ENCODE data around the gene CPAMD8.

The CPAMD8 gene

DNA sequence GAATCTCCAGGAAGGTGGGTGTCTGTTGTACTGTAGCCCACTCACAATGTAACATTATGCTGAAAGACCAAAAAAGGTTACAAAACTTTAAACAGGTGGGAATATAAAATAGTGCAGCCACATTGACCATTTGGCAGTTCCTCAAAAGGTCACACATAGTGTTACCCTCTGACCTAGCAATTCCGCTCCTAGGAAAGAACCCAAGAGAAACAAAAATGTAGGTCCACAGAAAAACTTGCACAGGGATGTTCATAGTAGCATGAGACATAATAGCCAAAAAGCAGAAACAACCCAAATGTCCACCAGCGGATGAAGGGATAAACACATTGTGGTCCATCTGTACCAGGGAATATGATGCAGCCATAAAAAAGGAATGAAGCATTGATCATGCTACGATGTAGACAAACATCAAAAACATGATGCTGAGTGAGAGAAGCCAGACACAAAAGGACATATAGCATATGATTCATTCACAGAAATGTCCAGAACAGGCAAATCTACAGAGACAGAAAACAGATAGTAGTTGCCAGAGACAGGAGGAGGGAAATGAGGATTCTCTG is 27.9 kb downstream of the CPAMD8 start:
- TF ChIP-seq GATA3 (IDR thresholded peaks at IDR 0.05; ENCODE audit: low read depth, low read length) (no peak), GATA2 (IDR thresholded peaks at IDR 0.05; ENCODE audit: low read depth, low read length) (no peak)

DNA sequence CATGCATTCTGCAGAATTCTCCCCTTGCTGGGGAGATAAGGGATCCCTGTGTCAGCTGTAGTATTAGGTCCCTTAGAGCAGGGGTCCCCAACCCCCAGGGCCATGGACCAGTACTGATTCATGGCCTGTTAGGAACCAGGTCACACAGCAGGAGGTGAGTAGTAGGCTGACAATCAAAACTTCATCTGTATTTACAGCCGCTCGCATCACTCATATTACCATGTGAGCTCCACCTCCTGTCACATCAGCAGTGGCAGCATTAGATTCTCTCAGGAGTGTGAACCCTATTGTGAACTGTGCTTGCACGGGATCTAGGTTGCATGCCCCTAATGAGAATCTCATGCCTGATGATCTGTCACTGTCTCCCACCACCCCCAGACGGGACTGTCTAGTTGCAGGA is 37.9 kb downstream of the CPAMD8 start:
- TF ChIP-seq GATA2 (IDR thresholded peaks at IDR 0.05; ENCODE audit: low read depth, low read length) (no peak), GATA3 (IDR thresholded peaks at IDR 0.05; ENCODE audit: low read depth, low read length) (no peak)

DNA sequence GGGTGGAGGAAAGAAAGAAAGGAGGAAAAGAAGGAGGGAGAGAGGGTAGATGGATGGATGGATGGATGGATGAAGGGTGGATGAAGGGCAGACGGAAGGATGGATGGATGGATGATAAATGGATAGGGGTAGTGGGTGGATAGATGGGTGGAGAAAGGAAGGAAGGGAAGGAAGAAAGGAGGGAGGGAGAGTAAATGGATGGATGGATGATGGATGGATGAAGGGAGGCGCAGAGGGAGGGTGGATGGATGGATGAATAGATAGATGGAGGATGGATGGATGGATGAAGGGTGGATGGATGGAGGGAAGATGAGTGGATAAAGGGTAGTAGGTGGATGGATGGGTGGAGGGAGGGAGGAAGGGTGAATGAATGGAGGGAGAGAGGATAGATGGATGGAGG is 41.2 kb downstream of the CPAMD8 start:
- TF ChIP-seq GATA3 (IDR thresholded peaks at IDR 0.05; ENCODE audit: low read depth, low read length): no peak
- TF ChIP-seq GATA2 (IDR thresholded peaks at IDR 0.05; ENCODE audit: low read depth, low read length): no peak

DNA sequence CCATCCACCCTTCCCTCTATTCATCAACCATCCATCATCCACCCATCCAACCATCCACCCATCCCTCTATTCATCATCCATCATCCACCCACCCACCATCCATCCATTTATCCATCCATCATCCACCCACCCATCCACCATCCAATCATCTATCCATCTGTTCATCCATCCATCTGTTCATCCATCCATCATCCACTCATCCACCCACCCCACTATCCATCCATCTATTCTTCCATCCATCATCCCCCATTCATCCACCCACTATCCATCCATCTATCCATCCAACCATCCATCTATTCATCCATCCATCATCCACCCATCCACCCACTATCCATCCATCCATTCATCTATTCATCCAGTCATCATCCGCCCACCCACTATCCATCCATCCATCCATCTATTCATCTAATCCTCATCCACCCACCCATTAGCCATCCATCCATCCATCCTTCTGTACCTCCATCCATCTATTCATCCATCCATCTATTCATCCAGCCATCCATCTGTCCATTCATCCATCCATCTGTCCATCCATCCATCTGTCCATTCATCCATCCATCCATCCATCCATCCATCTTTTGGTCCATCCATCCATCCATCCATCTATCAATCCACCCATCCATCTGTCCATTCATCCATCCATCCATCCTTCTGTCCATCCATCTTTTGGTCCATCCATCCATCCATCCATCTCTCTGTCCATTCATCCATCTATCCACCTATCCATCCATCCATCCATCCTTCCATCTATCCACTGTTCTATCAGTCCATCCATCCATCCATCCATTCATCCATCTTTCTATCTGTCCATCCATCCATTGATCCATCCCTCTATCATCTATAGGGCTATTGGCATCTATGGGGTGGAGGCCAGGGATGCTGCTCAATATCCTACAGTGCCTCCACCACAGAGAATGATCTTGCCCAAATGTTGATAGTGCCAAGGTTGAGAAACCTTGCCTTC is 47.5 kb downstream of the CPAMD8 start:
- TF ChIP-seq GATA2 (IDR thresholded peaks at IDR 0.05; ENCODE audit: low read depth, low read length) (no peak), GATA3 (IDR thresholded peaks at IDR 0.05; ENCODE audit: low read depth, low read length) (no peak)

DNA sequence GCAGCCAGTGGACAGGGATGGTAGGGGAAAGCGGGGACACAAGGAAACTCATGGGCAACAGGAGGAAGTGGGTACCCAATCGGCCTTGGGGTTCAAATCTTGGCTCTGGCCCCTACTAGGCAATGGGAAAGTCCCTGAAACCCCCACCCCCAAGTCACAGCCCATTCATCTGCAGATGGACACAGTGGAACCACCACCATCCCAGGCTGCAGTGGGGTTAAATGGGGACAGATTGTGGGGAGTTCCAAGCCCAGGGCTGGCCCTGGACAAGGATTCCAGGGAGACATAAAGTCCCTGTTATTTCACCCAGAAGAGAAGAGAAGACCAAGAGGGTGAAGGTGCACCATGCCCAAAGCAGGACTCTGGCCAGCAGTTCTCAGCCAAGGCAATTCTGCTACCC is 48.5 kb downstream of the CPAMD8 start:
- no peak for TF ChIP-seq GATA2 (IDR thresholded peaks at IDR 0.05; ENCODE audit: low read depth, low read length)
- TF ChIP-seq GATA3 (IDR thresholded peaks at IDR 0.05; ENCODE audit: low read depth, low read length): no peak

DNA sequence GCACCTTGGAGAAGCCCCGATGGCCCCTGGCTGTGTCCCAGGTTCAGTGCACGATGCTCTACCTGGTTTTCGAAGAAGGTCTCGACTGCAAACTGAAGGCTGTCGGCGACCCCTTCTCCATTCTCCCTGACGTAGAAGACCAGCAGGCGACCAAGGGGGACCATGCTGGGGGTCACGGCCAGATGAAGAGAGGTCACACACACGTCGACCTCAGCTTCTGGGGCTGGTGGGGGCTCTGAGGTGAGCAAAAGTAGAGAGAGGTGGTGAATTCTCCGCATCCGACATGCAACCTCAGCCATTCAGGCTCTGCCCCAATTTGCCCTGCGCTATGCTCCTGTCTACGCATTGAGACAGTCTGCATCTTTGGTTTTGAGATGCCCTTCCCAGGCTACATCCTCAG is 49.3 kb downstream of the CPAMD8 start:
- TF ChIP-seq GATA3 (IDR thresholded peaks at IDR 0.05; ENCODE audit: low read depth, low read length): no peak
- TF ChIP-seq GATA2 (IDR thresholded peaks at IDR 0.05; ENCODE audit: low read depth, low read length): no peak

DNA sequence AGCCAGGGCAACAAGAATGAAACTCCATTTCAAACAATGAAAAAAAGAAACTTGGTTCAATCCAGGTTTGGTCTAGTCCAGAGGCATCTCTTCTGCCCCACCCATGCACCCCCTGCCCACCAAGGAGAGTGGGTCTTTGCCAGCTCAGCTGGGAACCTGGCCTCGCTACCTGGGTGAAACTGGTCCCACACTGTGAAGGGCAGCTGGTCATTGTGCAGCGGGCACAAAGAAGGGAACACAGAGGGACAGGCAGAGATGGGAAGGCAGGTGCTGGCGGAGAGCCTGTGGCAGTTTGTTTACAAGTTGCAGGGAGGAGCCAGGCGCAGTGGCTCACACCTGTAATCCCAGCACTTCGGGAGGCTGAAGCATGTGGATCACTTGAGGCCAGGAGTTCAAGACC is 50.2 kb downstream of the CPAMD8 start:
- no peak for TF ChIP-seq GATA3 (IDR thresholded peaks at IDR 0.05; ENCODE audit: low read depth, low read length)
- no peak for TF ChIP-seq GATA2 (IDR thresholded peaks at IDR 0.05; ENCODE audit: low read depth, low read length)

DNA sequence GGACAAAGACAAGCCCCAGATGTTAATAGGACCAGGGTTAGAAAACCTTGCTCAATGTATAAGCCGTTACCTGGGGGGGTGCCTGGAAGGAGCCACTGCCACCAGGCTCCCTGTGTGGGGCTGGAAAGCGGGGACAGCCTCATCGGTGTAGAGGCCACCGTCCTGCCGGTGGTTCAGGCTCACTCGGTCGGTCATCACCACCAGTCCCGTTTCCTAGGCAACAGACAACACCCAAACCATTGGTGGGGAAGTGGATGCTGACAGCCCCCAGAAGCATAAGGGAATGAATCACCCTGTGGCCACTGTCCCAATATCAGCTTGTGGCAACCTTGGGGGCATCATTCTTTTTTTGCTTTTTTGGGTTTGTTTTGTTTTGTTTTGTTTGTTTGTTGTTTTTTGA is 55.8 kb downstream of the CPAMD8 start:
- TF ChIP-seq GATA2 (IDR thresholded peaks at IDR 0.05; ENCODE audit: low read depth, low read length) (no peak), GATA3 (IDR thresholded peaks at IDR 0.05; ENCODE audit: low read depth, low read length) (no peak)

DNA sequence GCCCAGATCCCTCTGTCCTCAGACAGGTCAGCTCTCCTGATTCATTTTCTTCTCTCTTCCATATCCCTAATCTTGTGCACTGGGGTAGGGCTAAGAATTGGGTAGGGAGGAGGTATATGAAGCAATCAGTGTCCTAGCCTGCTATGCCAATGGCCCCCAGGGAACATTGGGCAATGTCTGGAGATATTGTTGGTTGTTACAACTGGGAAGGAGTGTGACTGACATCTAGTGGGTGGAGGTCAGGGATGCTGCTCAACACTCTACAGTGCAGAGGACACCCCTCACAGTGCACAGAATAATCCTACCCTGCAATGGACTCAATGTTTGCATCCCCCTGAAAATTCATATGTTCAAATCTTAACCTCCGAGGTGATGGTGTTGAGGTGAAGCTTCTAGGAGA is 57.5 kb downstream of the CPAMD8 start:
- TF ChIP-seq GATA3 (IDR thresholded peaks at IDR 0.05; ENCODE audit: low read depth, low read length) (no peak), GATA2 (IDR thresholded peaks at IDR 0.05; ENCODE audit: low read depth, low read length) (no peak)

DNA sequence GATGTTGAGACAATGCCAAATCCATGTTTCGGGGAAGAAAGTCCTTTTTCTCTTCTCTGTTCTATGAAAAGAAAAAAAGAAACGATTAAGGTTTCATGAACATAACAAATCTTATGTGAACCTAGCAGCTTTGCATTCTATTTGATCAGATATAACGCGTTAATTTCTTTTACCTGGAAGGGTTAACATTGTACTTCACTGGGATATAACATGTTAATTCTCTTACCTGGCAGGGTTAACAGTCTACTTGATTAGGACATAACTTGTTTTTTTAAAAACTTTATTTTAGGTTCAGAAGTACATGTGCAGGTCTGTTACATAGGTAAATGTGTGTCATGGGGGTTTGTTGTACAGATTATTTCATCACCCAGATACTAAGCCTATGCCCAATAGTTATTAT is 68.8 kb downstream of the CPAMD8 start:
- no peak for TF ChIP-seq GATA3 (IDR thresholded peaks at IDR 0.05; ENCODE audit: low read depth, low read length)
- TF ChIP-seq GATA2 (IDR thresholded peaks at IDR 0.05; ENCODE audit: low read depth, low read length): no peak

DNA sequence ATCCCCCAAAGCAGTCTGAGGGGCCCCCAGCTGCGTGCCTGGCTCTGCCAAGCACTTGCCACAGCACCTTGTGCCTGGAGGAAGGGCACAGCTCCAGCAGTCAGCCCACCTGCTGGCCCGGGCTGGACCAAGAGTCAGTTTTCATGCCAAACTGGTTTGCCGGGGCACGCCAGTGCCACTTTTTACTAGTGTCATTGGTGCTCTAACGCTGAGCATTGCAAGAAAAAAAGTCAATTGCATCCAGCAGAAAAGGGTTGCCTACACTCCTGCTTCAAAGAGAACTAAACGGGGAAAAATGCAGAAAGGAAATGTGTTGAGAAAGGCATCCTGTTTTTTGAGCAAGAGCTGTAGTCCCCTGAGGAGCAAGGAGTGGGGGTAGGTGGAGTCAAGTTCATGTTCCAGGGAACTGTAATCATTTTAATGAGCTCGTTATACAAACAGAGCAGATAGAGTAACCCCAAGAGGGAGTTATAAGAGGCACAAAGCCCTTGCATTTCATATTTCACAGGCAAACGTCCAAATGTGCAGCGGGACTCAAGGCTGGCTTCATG is 69.4 kb downstream of the CPAMD8 start:
- TF ChIP-seq GATA3 (IDR thresholded peaks at IDR 0.05; ENCODE audit: low read depth, low read length) (no peak), GATA2 (IDR thresholded peaks at IDR 0.05; ENCODE audit: low read depth, low read length) (no peak)

DNA sequence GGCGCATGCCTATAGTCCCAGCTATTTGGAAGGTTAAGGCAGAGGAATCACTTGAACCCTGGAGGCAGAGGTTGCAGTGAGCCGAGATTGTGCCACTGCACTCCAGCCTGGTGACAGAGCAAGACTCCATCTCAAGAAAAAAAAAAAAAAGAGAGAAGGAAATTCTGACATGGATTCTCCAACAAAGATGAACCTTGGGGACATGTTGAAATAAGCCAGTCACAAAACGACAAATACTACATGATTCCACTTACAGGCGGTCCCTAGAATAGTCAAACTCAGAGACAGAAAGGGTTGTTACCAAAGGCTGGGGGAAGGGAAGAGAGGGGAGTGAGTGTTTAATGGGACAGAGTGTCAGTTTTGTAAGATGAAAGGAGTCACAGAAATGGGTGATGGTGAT is 71.4 kb downstream of the CPAMD8 start:
- TF ChIP-seq GATA2 (IDR thresholded peaks at IDR 0.05; ENCODE audit: low read depth, low read length): no peak
- no peak for TF ChIP-seq GATA3 (IDR thresholded peaks at IDR 0.05; ENCODE audit: low read depth, low read length)

DNA sequence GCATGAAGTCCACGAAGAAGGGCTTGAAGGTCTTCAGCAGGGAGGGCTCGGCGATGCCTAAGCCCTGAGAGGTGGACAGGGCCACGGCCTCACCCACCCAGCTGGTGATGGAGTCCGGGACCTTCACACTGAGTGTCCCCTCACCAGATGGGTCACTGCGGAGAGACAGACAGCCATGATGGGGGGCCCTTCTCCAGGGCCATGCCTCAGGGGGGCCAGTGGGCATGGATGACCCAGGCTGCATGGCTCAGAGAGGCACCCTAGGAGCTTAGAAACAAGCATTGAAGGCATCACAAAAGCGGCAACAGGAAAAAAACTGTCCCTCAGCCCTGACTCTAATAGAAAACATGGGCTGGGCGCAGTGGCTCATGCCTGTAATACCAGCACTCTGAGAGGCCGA is 74.6 kb downstream of the CPAMD8 start:
- no peak for TF ChIP-seq GATA3 (IDR thresholded peaks at IDR 0.05; ENCODE audit: low read depth, low read length)
- no peak for TF ChIP-seq GATA2 (IDR thresholded peaks at IDR 0.05; ENCODE audit: low read depth, low read length)

DNA sequence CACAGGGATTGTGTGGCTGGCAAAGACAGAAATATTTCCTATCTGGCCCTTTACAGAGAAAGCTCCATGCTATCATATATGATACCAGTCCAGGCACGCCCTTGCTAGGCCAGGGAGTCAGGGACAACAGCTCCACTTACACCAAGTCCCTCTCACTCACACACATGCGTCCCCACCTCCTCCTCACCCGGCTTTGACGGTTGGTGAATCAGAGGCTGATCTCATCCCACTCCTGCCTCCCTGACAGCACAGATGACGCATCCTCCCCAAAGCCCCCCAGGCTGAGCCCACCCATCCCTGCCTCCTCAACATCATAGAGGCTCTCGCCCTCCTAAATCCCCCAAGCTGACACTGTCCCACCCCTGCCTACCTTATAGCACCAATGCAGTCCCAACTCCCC is 75.1 kb downstream of the CPAMD8 start:
- TF ChIP-seq GATA3 (IDR thresholded peaks at IDR 0.05; ENCODE audit: low read depth, low read length) (no peak), GATA2 (IDR thresholded peaks at IDR 0.05; ENCODE audit: low read depth, low read length) (no peak)

DNA sequence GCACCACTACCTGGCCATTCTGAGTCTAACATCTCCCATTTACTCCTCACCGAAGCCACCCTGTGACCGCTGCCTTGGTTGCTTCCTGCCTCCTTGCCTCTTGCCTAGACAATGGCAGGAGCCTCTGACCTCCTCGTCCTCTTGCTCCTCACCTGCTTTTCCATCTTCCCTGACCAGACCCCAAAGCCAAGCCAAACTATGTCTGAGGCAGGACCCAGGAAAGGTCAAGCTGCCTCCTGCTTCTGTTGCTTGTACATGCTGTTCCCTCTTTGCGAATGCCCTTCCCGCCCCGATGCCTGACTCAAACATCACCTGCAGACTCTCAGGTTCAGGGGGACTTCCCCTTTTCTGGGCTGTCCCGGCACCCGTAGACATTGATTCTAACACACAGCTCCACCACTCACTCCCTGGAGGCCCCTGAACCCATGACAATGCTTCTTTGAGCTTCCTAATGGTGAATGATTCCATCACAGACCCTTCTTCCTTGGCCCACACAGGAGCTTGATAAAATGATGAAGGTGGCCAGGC is 77.0 kb downstream of the CPAMD8 start:
- TF ChIP-seq GATA3 (IDR thresholded peaks at IDR 0.05; ENCODE audit: low read depth, low read length) (no peak), GATA2 (IDR thresholded peaks at IDR 0.05; ENCODE audit: low read depth, low read length) (no peak)
